SJSA1 (cell line): Measurements from ENCODE around the gene CHST12. TPM values are rescaled to one million over a fixed set of nuclear protein-coding genes. Genes with fewer than 3 reads are reported as not detected.

Experiments
- DNase-seq, 2 experiments: peaks; one replicate each; pipeline ENCODE4 v3.0.0-alpha.2; 2015 to 2020; ENCODE audit warnings: low spot score in 2 of 2, low read depth in 1 of 2
- H3K27ac ChIP-seq: fragments of 250-450 bp; sonication (Bioruptor Pico); 2 replicates; pipeline ENCODE4 v1.5.1; 2020; ENCODE audit warnings: mild to moderate bottlenecking, moderate library complexity
- H3K27me3 ChIP-seq: fragments of 250-450 bp; sonication (Bioruptor Pico); replicated peaks from 2 replicates; pipeline ENCODE4 v1.5.1; 2020; ENCODE audit warnings: mild to moderate bottlenecking, moderate library complexity
- H3K36me3 ChIP-seq: fragments of 250-450 bp; sonication (Bioruptor Pico); 2 replicates; pipeline ENCODE4 v1.5.1; 2020; ENCODE audit warnings: mild to moderate bottlenecking
- H3K4me1 ChIP-seq: fragments of 250-450 bp; sonication (Bioruptor Pico); replicated peaks from 2 replicates; pipeline ENCODE4 v1.6.1; 2021; ENCODE audit warnings: mild to moderate bottlenecking
- H3K4me3 ChIP-seq: fragments of 250-450 bp; sonication (Bioruptor Pico); 2 replicates; pipeline ENCODE4 v1.5.1; 2020; ENCODE audit warnings: mild to moderate bottlenecking
- H3K9me3 ChIP-seq: fragments of 250-450 bp; sonication (Bioruptor Pico); replicated peaks from 2 replicates; pipeline ENCODE4 v1.5.1; 2020; ENCODE audit warnings: mild to moderate bottlenecking
- total RNA-seq: library from RNA; depleted of rRNA; stranded (reverse); fragments of >200 nt; shearing (Covaris generic); gene quantifications from 2 replicates; pipeline ENCODE4 v1.2.3, GENCODE V29; 2014; rRNA removed

The CHST12 gene
- total RNA-seq, 1 experiment from 2014 or later, result 10.7 TPM

GRCh38 chr7:2497065-2497464 is 93.7 kb downstream of the CHST12 start:
- H3K27me3 ChIP-seq, result no peaks in the 10 kb centered on the region
- no peak overlapping the region for H3K27ac ChIP-seq
- H3K36me3 ChIP-seq, result no peaks in the 10 kb centered on the region
- H3K4me3 ChIP-seq, result no peak overlapping the region
- H3K9me3 ChIP-seq, result no peaks in the 10 kb centered on the region
- DNase-seq, result no peak
- no peaks in the 10 kb centered on the region for H3K4me1 ChIP-seq

GRCh38 chr7:2497500-2498336 is 94.3 kb downstream of the CHST12 start:
- no peak overlapping the region for H3K4me3 ChIP-seq
- H3K27me3 ChIP-seq, result no peaks in the 10 kb centered on the region
- no peaks in the 10 kb centered on the region for H3K36me3 ChIP-seq
- H3K9me3 ChIP-seq, result no peaks in the 10 kb centered on the region
- DNase-seq, result no peak
- H3K4me1 ChIP-seq, result no peaks in the 10 kb centered on the region
- H3K27ac ChIP-seq, result no peak overlapping the region

Other genes with a start within 250 kb of the CHST12 start
- gene MAD1L1, start 170.7 kb upstream of the CHST12 start, total RNA-seq, result 44.0 and 114 TPM in 2 replicates
- 25.0 and 31.6 TPM in 2 replicates for gene MRM2, start 161.4 kb upstream of the CHST12 start, total RNA-seq
- gene NUDT1, start 161.4 kb upstream of the CHST12 start, total RNA-seq, result 50.7 and 86.5 TPM in 2 replicates
- 10.1 and 12.2 TPM in 2 replicates for gene SNX8, start 89.2 kb upstream of the CHST12 start, total RNA-seq
- gene EIF3B, start 48.8 kb upstream of the CHST12 start, total RNA-seq, result 192 and 199 TPM in 2 replicates
- gene GRIFIN, start 72.8 kb downstream of the CHST12 start, total RNA-seq, result not detected in 2 replicates
- gene LFNG, start 116.2 kb downstream of the CHST12 start, total RNA-seq, result 0.97 and 2.4 TPM in 2 replicates
- 33.3 and 49.2 TPM in 2 replicates for gene BRAT1, start 151.9 kb downstream of the CHST12 start, total RNA-seq
- 10.9 and 16.1 TPM in 2 replicates for gene IQCE, start 155.4 kb downstream of the CHST12 start, total RNA-seq
- 24.3 and 25.2 TPM in 2 replicates for gene TTYH3, start 228.4 kb downstream of the CHST12 start, total RNA-seq